HG02943 (cell line): ENCODE data around the gene ISL1.

Source experiments
- ATAC-seq: cut with Tn5 transposase; IDR thresholded peaks from one replicate; pipeline ENCODE4 v1.9.1; 2021; ENCODE audit warnings: mild to moderate bottlenecking, low read depth, moderate library complexity; ENCODE audit not compliant: unreplicated experiment

The ISL1 gene

DNA sequence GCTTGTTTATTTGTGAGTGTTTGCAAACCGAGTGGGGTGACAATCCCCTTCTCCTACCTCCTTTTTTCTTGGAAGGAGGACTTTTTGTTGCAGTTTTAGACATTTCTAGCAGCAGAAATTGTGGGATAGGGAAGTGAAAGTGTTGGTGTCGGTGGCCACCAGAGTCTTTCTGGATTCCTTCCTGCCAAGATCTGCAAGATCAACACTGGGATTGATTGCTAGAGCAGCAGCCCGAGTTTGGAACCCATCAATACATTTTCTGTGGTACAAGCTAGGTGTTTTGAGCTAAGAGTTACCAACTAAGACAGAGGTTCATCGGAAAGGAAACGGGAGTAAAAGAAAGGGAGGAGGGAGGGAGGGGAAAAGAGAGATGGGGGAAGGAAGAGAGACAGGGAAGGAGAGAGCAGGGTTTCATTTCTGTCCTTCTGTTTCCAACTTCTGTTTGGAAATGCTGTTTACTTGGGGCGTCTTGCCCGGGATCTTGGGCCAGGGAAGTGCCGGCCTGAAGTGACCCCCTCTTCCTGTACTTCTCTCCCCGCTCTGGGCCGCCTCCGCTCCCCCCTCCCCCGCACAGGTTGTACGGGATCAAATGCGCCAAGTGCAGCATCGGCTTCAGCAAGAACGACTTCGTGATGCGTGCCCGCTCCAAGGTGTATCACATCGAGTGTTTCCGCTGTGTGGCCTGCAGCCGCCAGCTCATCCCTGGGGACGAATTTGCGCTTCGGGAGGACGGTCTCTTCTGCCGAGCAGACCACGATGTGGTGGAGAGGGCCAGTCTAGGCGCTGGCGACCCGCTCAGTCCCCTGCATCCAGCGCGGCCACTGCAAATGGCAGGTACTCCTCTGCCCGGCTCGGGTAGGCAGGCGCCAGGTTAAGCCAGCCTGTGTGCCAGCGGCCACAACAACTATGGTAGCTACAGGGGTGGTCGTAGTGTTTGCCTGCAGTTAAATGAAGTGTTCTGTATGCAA, 4.0 kb downstream of the ISL1 start:
- ATAC-seq = no peak

DNA sequence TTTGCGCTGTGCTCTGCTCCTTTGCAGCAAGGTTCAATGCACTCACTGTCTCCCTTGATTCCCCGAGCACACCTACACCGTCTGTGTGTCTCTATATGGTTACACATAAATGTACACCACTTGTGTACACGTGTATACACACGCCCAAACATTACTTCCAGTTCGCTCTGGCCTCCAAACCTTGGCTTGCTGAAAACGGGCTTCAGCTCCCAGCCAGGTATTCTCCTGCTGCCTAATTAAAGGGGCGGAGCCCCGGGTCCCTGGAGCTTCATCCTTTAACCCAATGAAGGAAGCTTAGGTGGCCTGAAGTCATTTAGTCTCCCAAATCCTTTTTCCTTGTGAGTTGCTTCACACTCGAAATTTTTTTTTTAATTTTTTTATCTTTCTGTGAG, 4.6 kb downstream of the ISL1 start:
- no peak for ATAC-seq

DNA sequence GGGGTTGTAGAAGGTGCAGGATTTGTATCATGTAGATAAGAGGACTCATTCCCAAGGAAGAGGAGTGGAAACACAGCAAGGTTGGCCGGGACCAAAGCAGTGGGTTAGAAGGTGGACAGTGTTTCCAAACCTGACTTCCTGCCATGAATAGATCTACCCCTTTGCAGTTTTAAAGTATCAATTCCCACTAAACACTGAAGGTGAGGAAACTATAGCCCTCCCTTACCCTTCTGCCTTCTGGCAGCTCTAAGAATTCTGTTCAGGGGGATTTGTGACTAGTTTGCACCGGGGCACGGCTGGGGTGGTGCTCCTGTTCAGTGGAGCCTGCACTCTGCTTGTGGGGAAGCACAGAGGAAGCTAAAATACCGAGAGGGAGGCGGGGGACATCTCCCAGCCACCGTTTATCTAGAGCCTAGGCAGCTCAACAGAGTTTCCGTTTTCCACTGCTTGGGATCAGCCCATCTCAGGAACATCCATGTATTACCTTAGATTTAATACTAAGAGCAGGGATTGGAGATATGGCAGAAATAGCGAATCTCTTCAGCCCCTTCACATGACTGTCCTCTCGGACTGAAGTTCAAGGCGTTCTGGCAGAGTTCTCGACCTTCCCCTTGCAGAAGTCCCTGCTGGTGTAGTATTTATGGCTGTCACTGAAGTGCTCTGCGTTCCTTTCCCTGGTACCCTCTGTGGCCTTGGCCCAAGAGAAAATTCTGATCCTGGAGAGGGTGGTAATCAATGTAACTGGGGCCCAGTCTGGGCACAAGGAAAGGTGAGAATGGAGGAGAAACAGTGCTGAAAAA, 5.4 kb downstream of the ISL1 start:
- no peak for ATAC-seq

DNA sequence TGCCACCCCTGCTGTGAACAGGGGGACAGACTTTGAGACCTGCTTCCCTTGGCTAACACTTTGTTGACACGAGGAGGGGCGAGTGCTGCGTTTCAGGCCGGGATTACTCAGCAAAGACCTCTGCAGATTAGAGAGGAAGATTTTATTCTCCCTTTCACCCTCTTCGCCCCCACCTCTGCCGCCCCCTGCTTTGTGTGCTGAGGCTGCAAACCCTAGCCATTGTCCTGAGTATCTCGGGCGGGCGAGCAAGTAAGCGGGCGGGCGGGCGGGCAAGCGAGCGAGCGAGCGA, 6.0 kb downstream of the ISL1 start:
- ATAC-seq = no peak

DNA sequence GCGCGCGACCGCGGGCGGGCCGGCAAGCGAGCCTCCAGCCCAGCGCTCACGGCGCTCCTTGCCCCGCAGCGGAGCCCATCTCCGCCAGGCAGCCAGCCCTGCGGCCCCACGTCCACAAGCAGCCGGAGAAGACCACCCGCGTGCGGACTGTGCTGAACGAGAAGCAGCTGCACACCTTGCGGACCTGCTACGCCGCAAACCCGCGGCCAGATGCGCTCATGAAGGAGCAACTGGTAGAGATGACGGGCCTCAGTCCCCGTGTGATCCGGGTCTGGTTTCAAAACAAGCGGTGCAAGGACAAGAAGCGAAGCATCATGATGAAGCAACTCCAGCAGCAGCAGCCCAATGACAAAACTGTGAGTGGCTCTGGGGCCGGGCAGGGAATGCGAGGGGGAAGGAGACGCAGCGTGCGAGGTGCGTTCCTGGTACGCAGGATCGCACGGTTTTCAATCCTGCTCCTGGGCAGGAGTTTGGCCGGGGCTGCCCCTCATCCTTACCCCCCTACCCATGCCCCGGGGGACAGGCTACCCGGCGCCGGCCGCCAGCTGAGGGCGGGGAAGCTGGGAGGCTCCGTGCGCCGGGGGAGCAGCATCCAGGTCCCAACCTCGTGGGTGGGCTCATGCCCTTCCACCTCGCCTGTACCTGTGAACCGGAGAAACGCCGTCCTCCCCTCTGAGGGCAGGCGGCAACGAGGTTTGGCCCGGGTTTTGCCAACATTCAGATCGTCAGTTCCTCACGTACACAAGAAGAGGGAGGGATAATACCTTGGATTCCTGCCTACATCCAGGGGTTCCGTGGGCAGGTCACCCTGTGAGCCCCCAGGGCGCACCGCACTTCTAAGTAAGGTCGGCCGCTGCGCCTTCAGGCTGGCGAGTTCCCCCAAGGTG, 6.6 kb downstream of the ISL1 start:
- no peak for ATAC-seq

DNA sequence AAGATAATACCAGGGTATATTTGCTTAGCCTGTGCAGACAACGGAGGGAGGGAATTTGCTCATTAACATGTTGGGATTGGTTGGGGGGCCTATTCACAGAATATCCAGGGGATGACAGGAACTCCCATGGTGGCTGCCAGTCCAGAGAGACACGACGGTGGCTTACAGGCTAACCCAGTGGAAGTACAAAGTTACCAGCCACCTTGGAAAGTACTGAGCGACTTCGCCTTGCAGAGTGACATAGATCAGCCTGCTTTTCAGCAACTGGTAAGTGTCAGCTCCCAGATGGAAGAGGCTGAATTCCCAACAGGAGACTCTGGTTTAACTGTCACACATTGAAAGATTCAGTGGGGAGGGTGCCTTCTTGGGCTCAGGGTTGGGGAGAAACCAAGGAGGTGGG, 7.9 kb downstream of the ISL1 start:
- no peak for ATAC-seq

DNA sequence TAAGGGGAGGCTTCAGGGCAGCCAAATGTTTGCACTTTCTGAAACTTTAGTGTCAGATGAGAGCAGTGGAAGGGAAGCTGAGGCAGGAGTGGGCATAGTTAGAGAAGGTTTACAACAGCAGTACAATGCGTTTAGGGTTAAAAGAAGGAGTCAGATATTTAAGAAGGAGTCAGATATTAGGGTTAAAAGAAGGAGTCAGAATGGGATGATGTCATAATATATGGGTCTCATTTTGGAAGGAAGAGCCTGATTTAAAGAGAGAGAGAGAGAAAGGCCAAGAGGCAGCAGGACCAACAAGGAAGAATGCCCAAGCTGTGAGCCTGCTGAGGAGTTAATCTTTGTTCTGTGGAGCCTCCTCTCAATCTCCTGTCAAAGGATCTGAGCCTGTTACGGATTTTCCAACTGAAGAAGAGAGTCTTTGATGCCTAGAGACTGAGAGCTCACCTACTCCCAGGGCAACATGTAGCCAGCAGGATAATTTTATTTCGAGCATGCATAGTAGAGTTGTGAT, 9.5 kb downstream of the ISL1 start:
- ATAC-seq = no peak

DNA sequence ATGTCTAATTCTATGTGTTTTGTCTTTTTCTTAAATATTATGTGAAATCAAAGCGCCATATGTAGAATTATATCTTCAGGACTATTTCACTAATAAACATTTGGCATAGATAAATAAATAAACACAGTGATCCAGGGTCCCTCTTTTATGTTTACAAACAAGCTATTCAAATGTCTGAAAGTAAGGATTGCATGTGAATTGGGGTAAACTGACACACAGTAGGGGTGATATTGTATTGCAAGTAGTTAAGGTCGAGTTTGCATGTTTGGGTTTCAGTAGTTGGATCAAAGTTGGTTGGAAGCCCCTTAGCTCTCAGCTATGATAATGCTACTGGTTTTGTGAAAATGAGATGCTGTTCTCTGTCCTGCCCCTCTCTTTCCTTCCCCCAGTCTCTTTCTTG, 11.4 kb downstream of the ISL1 start:
- ATAC-seq = no peak

DNA sequence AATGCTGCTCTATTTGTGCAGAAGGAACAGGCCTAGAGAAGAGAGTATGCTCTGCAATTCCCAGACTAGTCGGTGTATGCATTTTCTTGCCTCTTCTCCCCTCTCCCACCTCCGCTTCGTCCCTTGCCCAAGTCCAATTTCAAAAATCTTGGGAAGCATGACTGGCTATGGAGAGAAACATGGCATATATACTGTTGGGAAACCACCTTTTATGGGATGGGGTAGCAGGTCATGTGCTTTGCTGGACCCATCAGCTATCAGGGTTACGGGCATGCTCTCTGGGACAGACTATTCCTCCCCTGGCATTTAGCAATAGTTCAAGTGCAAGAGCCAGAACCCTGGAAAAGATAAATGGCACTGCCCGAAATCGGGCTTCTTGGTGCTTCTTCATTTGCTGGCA, 12.0 kb downstream of the ISL1 start:
- ATAC-seq = no peak

DNA sequence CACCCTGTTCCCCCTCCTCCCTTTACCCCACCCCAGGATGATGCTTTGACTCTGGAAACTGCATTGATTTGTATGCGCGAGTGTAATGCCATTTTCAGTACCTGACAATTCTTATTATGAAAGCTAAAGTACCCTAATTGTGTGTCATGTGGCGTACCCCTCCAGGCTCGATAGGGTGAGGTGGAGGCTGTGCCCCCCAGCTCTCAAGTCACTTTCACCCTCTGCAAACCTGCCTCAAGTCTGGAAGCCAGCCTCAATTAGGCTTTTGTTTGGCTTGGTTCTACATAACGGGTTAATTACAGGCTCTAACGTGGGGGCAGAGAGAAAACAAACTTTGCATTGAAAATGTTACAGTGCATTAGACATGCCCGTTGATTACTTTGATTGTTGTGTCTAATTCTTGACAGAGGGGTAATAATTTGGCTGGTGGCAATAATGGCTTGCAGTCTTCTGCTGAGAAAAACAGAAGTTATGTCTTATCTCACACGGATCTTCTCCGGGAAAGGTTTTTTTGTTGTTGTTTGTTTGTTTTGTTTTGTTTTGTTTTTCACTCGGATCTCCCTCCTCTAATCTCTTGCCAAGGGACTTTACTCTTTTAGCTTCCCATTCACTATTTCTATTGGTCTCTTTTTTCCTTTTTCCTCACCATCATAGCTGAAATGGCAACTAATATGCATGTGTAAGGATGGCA, 12.6 kb downstream of the ISL1 start:
- ATAC-seq = no peak

DNA sequence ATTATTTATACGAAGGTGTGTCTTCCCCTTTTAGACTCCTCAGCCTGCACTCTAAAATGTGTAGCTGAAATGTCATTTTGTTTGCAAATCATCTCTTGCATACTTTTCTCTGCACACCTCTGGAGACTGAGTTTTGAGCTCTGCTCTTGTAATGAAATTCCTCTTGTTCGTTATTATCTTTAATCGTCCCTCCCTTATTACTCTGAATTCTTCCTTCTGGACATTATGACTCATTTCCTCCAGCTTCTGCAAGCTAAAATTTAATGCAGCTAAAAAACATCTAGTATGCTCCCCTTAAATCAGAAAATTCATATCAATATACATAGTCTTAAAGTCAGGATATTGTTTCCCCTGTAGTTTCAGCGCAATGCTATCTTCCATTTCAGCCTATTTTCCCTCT, 13.5 kb downstream of the ISL1 start:
- no peak for ATAC-seq

DNA sequence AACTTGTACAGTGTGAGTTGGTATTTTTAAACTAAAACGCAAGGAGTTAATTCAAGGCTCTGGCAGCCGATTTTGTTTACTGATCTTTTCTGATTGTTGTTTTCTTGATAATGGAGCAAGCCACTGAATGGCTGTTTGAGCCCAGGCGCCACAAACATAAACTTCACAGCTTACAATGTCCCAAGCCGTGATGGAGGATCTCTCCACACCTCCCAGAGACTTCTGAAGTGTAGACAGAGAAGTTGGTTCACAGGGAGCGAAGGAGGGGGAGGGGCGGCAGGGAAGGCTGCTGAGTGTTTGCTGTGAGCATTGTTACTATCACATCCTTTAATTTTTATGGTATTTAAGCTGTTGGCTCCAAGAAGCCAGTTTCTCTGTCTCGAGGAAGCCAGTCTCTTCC, 14.7 kb downstream of the ISL1 start:
- ATAC-seq = no peak

DNA sequence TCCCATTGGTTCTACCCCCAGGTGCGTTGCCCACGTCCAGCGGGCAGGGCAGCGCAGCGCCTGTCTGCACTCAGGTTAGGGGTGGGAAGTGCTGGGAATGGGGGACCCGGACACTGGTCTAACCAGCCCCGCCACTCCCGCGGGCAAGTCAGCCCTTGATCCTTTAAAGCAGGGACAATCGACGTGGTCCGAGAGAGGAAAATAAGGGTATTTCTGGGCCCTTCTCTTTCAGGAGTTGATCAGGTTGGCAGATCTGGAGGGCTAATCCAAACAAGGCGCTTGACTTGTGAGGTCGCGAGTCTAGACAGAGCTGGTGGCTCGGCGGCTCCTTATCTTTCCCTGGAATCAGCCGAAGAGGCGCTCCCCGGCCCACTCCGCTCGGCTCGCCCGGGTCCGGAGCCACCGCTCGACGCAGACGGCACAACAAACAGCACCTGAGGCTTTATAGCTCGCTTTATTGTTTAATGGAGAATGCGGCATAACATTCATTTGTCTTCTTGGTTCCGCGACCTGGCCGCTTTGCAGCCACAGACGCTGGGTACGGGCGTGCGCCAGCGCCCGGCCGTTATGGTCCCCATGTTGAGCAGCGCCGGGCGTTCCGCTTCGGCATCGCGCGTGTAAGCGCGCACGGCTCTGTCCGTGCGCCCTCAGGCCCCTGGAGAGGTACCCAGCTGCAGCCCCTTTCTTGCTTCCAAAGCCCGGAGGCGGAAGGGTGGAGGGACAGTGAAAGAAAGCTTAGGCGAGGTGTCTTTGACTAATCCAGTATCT, 15.8 kb downstream of the ISL1 start:
- ATAC-seq = no peak

DNA sequence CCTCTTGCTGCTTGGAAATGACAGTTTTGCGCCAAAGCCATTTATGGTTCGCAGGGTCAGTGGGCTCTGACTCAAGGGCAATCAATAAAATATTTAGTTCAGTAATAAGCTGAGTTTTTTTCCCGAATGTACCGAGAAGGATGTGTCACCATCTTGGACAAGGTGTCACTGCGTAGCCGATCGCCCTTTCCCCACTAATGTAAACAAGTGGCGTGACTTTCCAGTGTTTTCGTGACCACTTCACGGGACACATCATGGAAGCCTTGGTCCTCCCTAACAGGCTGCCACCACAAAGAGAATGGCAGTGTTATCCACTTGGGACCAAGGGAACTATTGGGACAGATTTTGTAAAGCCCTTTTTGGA, 16.4 kb downstream of the ISL1 start:
- no peak for ATAC-seq

DNA sequence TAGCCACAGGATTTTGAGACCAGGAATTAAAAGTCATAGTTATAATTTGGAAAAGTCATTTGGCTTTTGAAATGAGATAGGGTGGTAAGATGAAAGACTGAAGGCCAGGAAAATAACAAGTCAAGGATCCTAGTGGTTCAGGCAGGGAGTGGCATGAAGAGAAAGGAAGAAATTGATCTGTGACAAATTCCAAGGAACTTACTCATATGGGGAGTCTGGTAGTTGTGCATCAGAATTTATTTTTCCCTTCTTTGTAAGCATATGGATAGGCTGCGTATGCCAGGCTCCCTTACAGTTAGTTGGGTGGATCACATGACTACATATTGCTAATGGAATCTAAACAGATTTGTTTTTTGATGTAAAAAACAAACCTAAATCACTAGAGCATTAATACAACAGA, 21.0 kb downstream of the ISL1 start:
- no peak for ATAC-seq

DNA sequence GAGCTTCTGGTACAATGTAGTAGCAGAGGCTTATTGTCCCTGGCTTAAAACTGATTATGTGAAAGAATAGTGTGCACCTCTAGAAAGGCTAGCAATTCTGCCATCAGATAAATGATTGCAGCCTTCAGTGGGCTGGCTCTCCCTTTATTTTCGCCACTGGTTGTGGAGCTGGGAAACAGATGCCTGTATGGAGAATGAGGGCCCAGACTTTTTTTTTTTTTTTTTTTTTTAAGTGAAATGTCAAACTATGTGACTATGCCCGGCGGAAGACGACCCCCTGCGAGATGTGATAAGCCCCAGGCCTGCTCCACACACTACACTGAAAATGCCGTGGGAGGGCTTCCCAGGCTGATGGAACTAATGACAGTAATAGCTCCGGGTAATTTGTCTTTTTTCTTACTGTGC, 28.7 kb downstream of the ISL1 start:
- ATAC-seq = no peak

DNA sequence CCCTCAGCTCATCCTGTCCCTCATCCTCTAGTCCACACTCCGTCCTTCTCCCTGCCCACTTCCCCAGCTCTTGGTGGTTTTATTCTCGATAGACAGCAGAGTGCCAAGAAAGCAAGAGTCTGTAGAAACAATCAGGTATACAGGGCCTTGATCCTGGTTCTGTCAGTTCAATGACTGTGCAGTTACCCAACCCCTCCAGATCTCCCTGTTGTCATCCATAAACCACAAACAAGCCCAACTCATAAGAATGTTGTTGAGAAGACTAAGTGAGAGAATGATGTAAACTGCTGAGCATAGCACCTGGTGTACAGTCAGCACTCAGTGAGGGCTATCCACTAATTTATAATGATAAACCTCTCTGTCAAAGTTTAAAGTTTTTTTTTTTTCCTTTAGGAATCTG, 31.3 kb downstream of the ISL1 start:
- ATAC-seq = no peak

DNA sequence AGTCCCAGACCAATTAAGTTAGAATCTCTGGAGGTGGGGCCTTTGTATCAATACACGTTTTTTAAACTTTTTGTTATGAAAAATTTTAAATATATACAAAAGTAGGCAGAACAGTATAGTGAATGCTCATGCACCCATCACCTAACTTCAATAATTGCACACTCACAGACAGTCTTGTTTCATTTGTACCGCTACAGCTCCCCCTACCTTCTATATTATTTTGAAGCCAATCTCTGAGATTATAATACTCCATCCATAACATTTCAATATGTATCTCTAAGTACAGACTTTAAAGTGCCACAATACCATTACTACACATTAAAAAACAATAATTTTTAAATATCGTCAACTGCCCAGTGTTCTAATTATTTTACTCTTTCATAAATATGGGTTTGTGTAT, 32.9 kb downstream of the ISL1 start:
- no peak for ATAC-seq

DNA sequence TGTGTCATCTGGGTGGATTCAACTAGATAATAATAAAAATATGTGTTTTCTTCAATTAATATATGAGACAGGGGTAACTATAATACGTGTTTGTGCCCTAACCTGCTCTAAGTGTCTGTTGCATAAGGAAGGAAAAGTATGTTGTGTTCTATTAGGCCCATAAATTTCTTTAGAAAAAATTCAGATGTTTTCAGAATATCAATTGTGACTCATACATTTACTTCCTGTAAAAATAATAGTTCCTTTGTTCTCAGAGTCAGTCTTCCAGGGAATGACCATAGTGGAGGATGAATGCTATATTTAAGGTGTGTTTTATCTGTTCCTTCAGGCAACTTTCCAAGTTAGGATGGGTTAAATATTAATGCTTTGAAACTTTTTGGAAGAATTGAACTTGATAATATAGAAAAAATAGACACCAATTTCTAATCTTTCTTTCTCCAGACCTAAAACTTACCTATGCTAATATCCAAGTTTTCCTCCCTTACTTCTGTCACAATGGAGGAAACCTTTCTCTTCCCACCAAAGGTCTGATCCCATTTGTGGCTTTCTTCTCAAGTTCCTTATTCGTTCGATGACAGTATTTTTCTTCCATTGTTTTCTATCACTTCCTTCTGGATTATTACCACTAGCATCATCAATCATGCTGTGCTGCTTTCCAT, 49.9 kb downstream of the ISL1 start:
- ATAC-seq = no peak
